Esophagus squamous epithelium (tissue), 5 donors: ENCODE results near the gene DAB2IP. TPM values are rescaled to one million over a fixed set of nuclear protein-coding genes. Genes with fewer than 3 reads are reported as not detected.

Experiments used
- DNase-seq: peaks from one replicate; lab custom pipeline; 2025; lab: John Stamatoyannopoulos, UW
- H3K27ac ChIP-seq, 4 donors: fragments of 200-600 bp; sonication (generic); one replicate each; pipeline ENCODE4 v1.5.1; 2016 to 2019; ENCODE audit warnings: mild to moderate bottlenecking in 1 of 4
- H3K27me3 ChIP-seq, 4 donors: fragments of 200-600 bp; sonication (generic); 1 replicate in 3 of 4; 2 replicates in 1 of 4; pipeline versions ENCODE4 v1.5.1 to v1.6.0; 2017 to 2021; ENCODE audit warnings: antibody characterized with exemption in 1 of 4
- H3K36me3 ChIP-seq, 3 donors: fragments of 200-600 bp; sonication (generic); one replicate each; pipeline ENCODE4 v1.5.1; 2016 to 2019
- H3K4me1 ChIP-seq, 3 donors: fragments of 200-600 bp; sonication (generic); one replicate each; pipeline ENCODE4 v1.5.1; 2017 to 2019
- H3K4me3 ChIP-seq, 4 donors: fragments of 200-600 bp; sonication (generic); 1 replicate in 3 of 4; 2 replicates in 1 of 4; pipeline ENCODE4 v1.5.1; 2016 to 2019; ENCODE audit warnings: mild to moderate bottlenecking in 2 of 4, moderate library complexity in 1 of 4
- H3K9me3 ChIP-seq, 3 donors: fragments of 200-600 bp; sonication (generic); one replicate each; pipeline ENCODE4 v1.5.1; 2016 to 2019
- CTCF ChIP-seq, 6 experiments: fragments of 450-650 bp in 4 of 6; fragments of 200-600 bp in 2 of 6; sonication (generic) in 2 of 6; IDR thresholded peaks; one replicate each; pipeline ENCODE4 v1.5.1; 2016 to 2019; ENCODE audit warnings: antibody characterized with exemption in 6 of 6, mild to moderate bottlenecking in 4 of 6, moderate library complexity in 4 of 6
- POLR2A ChIP-seq, 4 donors: fragments of 450-650 bp; IDR thresholded peaks; one replicate each; pipeline ENCODE4 v1.6.1; 2017; ENCODE audit warnings: antibody characterized with exemption in 4 of 4, mild to moderate bottlenecking in 4 of 4, moderate library complexity in 3 of 4
- WGBS, 2 donors: methylation state at CpG; one replicate each; pipeline ENCODE4 v1.1.5; 2018; 5-methylcytosine and 5-hydroxymethylcytosine counted together
- intact Hi-C: fragments of 100-400 bp; cut with DNase I; formaldehyde crosslinking; loops from one replicate; pipeline ENCODE4 v1.15.0; 2022
- total RNA-seq, 4 donors: library from RNA; depleted of rRNA; stranded (reverse); fragments of >200 nt; gene quantifications; one replicate each; pipeline ENCODE4 v1.1.0, GENCODE V29; 2016
- donor health status: DM: yes; HTN: yes; CAD: no.

Gene DAB2IP
- total RNA-seq, 4 donors from 2014 or later: 28.3 to 48.8 (median 38.1) TPM

GRCh38 chr9:121607434-121608167, 43.8 kb upstream of the DAB2IP start:
- peaks cover 1 to 62% (median 41%) of the 10 kb centered on the region in 3 donors for H3K4me1 ChIP-seq
- intact Hi-C loops: no loop called here
- WGBS, 2 donors: 37 to 52% methylated on average over 2 to 6 of the region's 10 CpGs

DNA sequence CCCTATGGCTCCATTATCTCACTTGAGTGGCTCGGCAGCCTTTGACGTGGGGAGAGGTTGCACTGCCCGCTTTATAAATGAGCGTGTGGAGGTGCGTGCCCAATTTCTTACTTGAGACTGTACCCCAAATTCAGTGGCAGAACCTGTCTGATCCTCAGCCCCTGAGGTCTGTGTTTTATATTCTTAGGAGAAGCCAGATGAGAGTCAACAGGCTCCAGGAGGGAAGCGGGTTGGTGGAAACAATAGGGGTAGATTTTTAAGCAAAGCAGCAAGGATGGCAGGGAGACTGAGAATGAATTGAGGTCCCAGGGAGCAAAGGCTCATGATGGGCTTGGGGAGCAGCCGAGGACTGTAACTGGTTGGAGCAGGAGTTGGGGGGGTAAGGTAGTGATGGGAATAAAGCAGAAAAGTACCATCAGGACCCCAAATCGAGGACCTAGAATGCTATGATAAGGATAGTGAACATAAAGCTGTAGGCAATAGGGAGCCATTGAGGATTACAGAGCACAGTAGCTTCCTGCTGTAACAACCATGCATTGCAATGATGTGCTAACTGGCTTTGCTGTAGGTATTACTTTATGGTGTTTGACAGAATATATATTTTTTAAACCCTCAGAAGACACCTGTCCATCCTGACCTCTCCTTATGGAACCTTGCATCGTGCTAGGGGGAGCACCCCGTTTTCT, 43.1 kb upstream of the DAB2IP start:
- WGBS, 2 donors: 78 to 86% methylated on average over 6 to 10 of the region's 10 CpGs
- TF ChIP-seq CTCF (IDR thresholded peaks at IDR 0.05) (no peak), POLR2A (IDR thresholded peaks at IDR 0.05) (no peak)
- Histone ChIP-seq H3K4me1 (peaks cover 9 to 69% (median 48%) of the 10 kb centered on the region in 3 donors), H3K9me3 (no peaks in the 10 kb centered on the region), H3K4me3 (no peak overlapping the region), H3K27me3 (no peaks in the 10 kb centered on the region), H3K27ac (peak overlapping the region in 2 of 4 donors; percentile 8 to 69), H3K36me3 (no peaks in the 10 kb centered on the region)
- no peak for DNase-seq
- intact Hi-C loops: no loop called here

More at GRCh38 chr9:121607434-121608167, 43.8 kb upstream of the DAB2IP start:
- peak overlapping the region in 3 of 4 donors; percentile 5 to 69 (median 30) for H3K27ac ChIP-seq
- TF ChIP-seq CTCF (IDR thresholded peaks at IDR 0.05) (no peak), POLR2A (IDR thresholded peaks at IDR 0.05) (no peak)
- H3K27me3 ChIP-seq: no peaks in the 10 kb centered on the region
- no peak overlapping the region for H3K4me3 ChIP-seq
- DNase-seq: no peak
- H3K9me3 ChIP-seq: no peaks in the 10 kb centered on the region
- no peaks in the 10 kb centered on the region for H3K36me3 ChIP-seq

DNA sequence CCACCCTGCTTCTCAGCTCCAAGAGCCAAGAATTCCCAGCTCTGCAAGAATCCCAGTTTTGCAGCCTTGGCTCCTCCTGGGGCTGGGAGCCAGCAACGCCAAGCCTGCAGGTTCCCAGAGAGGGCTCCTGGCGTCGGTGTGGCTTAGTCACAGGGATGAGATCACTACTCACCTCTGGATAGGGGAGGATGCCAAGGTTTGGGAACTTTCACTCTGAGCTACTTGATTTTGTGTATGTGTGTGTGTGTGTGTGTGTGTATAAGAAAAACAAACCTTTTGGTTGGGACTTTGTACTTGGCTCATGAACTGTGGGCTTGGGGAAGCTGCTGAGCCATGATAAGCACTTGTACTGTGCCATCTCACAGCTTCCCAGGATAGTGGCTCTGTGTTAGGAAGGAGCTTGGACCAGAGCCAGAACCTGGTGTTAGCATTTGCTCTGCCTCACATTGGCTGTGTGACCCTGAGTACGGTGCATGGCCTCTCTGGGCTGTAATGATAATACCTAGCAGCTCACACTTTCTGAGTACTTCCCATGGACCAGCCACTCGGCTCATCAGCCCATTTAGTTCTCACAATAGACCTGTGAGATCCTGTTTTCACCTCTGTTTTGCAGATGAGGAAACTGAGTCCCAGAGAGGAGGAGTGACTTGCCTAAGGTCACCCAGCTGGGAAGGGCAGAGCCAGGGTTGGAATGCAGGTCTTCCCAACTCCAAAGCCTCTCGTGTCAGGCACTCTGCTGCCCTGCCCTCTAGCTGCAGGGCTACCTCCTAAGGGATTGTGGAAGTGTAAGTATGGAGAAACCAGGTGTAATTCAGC, 41.4 kb upstream of the DAB2IP start:
- intact Hi-C loops: no loop called here
- DNase-seq: no peak

GRCh38 chr9:121610638-121610953, 40.8 kb upstream of the DAB2IP start:
- Histone ChIP-seq H3K27me3 (no peaks in the 10 kb centered on the region), H3K36me3 (no peaks in the 10 kb centered on the region), H3K4me1 (peaks cover 11 to 63% (median 43%) of the 10 kb centered on the region in 3 donors), H3K4me3 (no peak overlapping the region), H3K27ac (no peak overlapping the region), H3K9me3 (no peaks in the 10 kb centered on the region)
- DNase-seq: no peak
- intact Hi-C loops: no loop called here
- WGBS, 2 donors: 84 to 88% methylated on average over 9 of the region's 9 CpGs
- TF ChIP-seq CTCF (IDR thresholded peaks at IDR 0.05): no peak
- no peak for TF ChIP-seq POLR2A (IDR thresholded peaks at IDR 0.05)

More for the DNA sequence above, 41.4 kb upstream of the DAB2IP start:
- 11 to 45% methylated on average over 3 to 4 of the region's 6 CpGs for WGBS, 2 donors
- no peak overlapping the region for H3K4me3 ChIP-seq
- no peaks in the 10 kb centered on the region for H3K27me3 ChIP-seq
- H3K9me3 ChIP-seq: no peaks in the 10 kb centered on the region
- TF ChIP-seq POLR2A (IDR thresholded peaks at IDR 0.05) (no peak), CTCF (IDR thresholded peaks at IDR 0.05) (peak in 1 of 6 experiments; percentile 14)
- H3K4me1 ChIP-seq: peaks cover 11 to 63% (median 43%) of the 10 kb centered on the region in 3 donors
- peak overlapping the region in 3 of 4 donors; percentile 32 to 60 (median 39) for H3K27ac ChIP-seq
- no peaks in the 10 kb centered on the region for H3K36me3 ChIP-seq
